Stimulated activated CD4-positive, alpha-beta T cell treated with anti-CD3 and anti-CD28 coated beads, Interleukin-12 subunit alpha, Interleukin-12 subunit beta, amount 100 ng/mL, for 4 hours (primary cell): ENCODE results near the gene POMGNT1.
"Not testable (repeated sequence)": the region's sequence is repeated elsewhere in the genome, so short reads cannot be mapped to it uniquely, and the experiment has no call there.

Source experiments
- DNase-seq: peaks from one replicate; pipeline ENCODE4 v3.0.0-alpha.2; 2020

Gene POMGNT1

GRCh38 chr1:46197964-46198811 is at the start of gene POMGNT1:
Gene POMGNT1 (minus strand): TSS chr1:46198434. CDS start chr1:46197821, 613 bp downstream.
- DNase-seq, result peak; percentile 77

DNA sequence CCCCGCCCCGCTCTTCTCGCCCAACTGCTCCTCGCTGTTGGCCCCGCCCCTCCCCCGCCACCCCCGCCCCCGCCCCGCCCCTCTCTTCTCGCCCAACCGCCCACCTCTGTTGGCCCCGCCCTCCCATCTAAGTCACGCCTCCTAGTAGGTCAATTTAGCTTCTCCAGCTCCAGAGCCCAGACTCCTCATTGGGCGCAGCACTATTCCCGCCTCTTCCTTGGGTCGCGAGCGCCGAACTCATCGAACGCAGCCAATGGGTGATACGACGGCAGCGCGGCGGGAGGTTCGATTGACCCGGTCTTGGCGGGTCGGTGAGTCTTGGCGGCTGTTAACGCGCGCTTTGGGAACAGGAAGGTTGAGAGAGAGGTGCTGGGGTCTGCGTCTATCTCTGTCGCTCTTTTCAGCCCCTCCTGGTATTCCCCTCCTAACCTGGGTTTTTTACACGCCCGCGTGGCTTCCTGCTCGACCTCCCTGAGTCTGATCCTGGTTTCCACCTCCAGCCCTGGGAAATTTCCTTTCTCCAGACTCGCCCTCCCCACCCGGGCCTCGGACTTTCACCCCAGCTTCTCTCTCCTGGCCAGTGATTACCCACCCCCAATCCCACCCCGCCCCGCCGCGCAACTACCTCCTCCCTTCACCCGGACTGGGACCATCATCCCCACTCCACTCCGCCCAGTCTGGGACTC is 49.3 kb upstream of the POMGNT1 start, which contains the start of gene RAD54L:
Gene RAD54L, plus strand, starts transcription at position 328 of the 686 bp plus-strand sequence. CDS start 643 bp downstream, outside the sequence.
- DNase-seq, result peak; percentile 96

DNA sequence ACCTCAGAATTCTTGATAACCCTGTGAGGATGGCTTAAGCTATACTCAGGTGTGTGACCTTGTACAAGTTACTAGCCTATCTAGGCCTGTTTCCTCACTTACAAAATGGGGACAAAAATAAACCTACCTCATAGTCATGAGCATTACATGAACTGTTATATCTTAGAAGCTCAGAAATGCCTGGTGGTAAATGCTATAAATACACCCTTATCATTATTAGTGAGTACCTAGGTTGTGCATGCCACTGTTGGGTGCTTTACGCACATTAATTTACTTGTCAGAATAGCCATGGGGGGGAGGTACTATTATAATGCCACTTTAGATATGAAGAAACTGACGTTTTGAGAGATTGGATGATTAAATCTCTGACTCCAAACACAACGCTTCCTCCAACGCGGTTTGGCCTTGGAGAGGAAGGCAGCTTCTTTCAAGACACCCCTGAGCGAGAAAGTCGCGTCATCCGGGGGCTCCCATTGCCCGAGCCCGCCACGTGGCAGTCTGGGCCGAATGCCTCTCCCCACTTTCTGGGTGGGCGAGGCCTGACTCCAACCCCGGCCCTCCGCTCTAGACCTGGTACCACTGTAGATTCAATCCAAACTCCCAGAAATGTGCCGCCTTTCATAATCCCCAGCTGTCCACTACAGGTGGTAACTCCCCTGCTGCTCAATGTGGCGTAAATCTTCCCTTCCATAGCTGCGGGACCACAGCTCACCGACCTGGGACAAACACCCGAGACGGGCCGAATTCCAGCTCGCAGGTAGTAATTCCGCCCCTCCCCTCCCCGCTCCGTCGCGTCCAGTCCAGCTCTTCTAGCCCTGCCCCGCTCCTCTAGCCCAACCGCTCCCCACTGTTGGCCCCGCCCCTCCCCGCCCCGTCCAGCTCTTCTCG is 48.6 kb upstream of the POMGNT1 start:
- DNase-seq, result peak; percentile 55

DNA sequence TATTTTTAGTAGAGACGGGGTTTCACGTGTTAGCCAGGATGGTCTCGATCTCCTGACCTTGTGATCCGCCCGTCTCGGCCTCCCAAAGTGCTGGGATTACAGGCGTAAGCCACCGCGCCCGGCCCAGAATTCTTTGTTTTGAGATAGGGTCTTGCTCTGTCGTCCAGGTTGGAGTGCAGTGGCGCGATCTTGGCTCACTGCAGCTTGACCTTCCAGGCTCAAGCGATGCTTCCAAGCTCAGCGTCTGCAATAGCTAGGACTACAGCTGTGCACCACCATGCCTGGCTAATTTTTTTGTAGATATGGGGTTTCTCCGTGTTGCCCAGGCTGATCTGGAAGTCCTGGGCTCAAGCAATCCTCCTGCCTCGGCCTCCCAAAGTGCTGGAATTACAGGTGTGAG is 47.9 kb upstream of the POMGNT1 start:
- not testable (repeated sequence) for DNase-seq

- DNase-seq, result no peak
These were observed 46.6 kb upstream of the POMGNT1 start for GRCh38 chr1:46244656-46245371.

DNA sequence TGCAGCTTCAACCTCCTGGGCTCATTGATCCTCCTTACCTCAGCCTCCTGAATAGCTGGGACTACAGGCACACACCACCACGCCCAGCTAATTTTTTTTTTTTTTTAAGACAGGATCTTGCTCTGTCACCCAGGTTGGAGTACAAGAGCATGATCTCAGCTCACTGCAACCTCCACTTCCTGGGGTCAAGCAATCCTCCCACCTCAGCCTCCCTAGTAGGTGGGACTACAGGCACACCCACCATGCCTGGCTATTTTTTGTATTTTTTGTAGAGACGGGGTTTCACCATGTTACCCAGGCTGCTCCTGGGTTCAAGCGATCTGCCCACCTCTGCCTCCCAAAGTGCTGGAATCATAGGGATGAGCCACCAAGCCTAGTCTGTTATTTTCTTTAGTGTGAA is 45.6 kb upstream of the POMGNT1 start:
- not testable (repeated sequence) for DNase-seq

GRCh38 chr1:46242918-46243317 is 44.7 kb upstream of the POMGNT1 start:
- DNase-seq, result no peak

- not testable (repeated sequence) for DNase-seq
These were observed 43.5 kb upstream of the POMGNT1 start for GRCh38 chr1:46241733-46242132.

- DNase-seq, result not testable (repeated sequence)
These were observed 40.6 kb upstream of the POMGNT1 start for GRCh38 chr1:46238865-46239264.

DNA sequence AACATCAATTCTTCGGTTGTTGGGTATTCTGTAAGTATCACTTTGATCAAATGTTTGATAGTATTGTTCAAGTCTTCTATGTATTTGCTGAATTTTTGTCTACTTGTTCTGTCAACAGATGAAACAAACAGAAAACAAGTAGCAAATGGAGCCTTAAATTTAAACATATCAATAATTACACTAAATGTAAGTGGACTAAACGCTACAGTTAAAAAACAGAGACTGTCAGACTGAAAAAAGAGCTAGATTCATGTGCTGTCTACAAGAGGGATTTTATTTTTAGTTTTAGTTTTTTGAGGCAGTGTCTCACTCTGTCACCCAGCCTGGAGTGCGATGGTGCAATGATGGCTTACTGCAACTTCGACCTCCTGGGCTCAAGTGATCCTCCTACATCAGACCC is 38.6 kb upstream of the POMGNT1 start:
- no peak for DNase-seq

DNA sequence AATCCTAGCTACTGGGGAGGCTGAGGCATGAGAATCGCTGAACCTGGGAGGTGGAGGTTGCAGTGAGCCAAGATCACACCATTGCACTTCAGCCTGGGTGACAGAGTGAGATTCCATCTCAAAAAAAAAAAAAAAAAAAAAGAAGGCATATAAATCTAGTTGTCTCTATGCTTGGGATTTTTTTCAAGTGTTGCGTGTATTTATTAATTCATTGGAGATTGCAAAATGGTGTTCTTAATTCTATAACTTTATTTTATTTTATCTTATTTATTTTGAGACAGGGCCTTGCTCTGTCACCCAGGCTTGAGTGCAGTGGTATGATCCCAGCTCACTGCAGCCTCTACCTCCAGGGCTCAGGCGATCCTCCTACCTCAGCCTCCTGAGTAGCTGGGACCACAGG is 33.0 kb upstream of the POMGNT1 start:
- not testable (repeated sequence) for DNase-seq

DNA sequence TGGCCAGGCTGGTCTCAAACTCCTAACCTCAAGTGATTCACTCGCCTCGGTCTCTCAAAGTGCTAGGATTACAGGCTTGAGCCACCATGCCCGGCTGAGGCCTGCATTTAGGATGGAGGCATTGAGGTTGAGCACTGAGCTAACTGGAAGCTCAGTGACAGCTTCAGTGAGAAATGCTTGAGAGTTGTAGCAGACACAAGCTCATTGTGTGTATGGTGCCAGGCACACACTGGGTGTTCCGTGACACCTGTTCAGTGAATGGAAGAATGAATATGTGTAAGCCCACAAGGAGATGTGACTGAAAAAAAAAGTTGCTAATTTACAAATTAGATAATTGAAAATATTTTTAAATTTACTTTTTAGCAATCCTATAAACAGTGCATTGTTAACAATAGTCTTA is 26.7 kb upstream of the POMGNT1 start:
- DNase-seq, result no peak

DNA sequence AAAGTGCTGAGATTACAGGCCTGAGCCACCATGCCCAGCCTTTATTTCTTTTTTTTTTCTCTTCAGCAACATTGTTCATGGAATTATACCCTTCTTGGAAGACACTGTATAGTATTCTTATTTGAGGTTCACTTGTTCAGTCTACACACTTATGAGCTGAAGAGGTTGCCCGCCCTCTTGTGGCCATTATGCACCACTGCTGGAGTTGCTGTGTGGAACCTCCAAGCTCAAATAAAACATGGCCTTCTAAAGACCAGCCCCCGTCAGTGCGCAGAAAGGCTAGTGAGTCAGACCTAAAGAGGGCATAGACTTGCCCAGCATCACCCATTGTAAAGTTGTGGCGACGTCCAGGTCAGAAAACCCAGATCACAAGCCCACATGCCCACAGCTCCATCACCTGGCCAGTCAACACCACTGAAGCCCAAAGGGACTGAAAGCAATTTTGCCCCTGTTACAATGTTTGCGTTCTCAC is 25.3 kb upstream of the POMGNT1 start:
- DNase-seq, result peak; percentile 46

DNA sequence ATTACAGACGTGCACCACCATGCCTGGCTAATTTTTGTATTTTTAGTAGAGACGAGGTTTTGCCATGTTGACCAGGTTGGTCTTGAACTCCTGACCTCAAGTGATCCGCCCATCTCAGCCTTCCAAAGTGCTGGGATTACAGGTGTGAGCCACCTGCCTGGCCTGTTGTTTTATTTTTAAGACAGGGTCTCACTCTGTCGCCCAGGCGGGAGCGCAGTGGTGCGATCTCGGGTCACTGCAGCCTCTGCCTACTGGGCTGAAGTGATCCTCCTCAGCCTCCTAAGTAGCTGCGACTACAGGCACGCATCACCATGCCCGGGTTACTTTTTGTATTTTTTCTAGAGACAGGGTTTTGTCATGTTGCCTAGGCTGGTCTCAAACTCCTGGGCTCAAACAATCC is 24.8 kb upstream of the POMGNT1 start:
- not testable (repeated sequence) for DNase-seq

DNA sequence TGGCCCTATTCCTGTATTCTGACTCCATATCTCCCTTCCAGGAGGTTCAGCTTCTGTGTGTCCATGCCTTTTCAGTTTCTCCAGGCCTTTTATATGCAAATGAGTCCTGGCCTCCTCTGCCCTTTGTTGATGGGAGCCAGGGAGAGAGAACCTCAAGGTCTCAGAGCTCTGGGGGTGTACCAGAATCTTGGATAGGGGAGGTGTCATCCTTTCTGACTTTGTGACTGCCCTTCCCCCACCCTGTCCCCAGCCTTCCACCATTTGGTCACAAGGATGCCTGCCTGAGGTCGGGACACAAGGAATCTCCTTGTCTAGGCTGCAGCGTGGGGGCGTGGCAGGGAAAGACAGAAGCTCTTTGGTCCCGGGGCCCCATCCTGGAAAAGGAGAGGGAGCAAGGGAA is 23.5 kb upstream of the POMGNT1 start:
- DNase-seq, result no peak

DNA sequence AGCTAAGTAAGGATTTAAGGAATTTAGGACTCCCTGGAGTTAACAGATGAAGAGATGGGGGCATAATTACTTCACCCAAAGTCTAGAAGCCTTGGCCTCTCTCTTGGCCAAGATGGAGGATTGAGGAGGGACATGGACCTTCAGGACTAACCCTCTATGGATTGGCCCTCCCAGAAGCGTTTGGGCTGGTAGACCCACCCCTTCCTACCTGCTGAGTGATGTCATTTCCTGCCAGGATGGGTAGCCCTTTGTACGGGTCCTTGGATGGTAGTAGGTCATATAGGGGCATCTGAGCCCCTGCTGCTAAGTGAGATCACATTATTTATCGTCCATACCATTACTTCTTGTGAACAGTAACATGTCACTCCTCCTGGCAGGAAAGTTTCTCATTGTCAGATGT is 22.6 kb upstream of the POMGNT1 start:
- DNase-seq, result no peak

DNA sequence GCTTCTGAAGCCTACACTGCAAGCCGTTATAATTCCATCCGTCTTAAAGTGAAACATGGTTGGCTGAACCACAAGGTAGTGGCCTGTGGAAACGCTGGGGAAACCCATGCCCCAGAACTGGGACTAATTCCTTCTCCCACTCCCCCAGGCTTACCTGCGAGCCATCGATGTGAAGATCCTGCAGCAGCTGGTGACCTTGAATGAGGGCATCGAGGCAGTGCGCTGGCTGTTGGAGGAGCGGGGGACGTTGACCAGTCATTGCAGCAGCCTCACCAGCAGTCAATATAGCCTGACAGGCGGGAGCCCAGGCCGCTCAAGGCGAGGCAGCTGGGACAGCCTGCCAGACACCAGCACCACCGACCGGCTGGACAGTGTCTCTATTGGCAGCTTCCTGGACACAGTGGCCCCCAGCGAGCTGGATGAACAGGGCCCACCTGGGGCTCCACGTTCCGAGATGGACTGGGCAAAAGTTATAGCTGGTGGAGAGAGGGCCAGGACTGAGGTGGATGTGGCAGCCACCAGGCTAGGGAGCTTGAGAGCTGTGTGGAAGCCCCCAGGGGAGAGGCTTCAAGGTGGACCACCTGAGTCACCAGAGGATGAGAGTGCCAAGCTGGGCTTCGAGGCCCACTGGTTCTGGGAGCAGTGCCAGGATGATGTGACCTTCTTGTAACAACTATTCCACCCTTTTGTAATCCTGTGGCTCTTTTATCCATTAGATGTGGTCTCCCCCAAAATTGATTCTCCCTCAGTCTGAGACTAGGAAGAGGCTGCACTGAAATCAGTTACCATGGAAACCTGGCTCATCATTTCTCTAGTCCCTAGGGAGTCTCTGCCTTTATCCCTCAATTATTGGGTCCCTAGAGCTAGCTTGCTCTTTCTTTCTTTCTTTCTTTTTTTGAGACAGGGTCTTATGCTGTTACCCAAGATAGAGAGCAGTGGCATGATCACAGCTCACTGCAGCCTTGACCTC is 21.6 kb upstream of the POMGNT1 start:
- DNase-seq, result no peak

DNA sequence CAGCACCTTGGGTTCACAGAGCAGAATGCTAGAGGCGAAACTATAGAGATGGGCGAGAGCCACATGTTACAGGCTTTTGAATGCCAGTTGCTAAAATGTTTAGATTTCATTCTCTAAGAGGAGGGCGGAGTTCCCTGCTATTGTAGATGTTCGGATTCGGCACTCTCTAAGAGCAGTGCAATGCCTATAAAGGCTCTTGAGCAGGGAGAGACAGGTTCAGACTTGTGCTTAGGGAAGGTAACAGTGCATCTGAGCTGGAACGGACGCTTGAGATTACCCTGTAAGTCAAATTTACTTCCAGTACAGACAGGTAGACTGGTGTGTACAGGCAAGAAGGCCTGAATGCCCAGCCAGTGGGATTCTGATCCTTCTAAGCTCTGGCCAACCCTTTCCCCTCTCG is 20.2 kb upstream of the POMGNT1 start:
- DNase-seq, result no peak

GRCh38 chr1:46215504-46215903 is 17.3 kb upstream of the POMGNT1 start:
- no peak for DNase-seq

DNA sequence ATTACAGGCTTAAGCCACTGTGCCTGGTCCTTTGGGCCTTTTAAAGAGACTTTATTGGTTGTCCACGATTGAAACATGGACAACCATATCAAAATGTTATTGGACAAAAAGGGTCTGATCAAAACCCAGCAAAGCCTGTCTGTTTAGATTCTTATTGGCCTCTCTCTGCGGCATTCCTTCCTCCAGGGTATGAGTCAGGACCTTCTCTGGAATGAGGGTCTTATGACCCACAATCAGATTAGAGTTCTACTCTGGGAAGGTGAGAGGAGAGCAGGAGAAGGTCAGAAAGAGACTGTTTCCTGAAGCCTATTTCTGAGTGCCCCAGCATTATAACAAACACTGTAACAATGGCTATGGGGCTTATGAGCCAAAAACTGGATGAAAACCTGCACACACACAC is 12.8 kb upstream of the POMGNT1 start:
- DNase-seq, result no peak

GRCh38 chr1:46210561-46210960 is 12.3 kb upstream of the POMGNT1 start:
- DNase-seq, result no peak
